NCI-H446 treated with DMSO at 0.1 percent for 48 hours (cell line): ENCODE data around the gene GNLY.

ENCODE experiments used
- DNase-seq: peaks from one replicate; lab custom pipeline; 2025; lab: John Stamatoyannopoulos, UW

GNLY gene

DNA sequence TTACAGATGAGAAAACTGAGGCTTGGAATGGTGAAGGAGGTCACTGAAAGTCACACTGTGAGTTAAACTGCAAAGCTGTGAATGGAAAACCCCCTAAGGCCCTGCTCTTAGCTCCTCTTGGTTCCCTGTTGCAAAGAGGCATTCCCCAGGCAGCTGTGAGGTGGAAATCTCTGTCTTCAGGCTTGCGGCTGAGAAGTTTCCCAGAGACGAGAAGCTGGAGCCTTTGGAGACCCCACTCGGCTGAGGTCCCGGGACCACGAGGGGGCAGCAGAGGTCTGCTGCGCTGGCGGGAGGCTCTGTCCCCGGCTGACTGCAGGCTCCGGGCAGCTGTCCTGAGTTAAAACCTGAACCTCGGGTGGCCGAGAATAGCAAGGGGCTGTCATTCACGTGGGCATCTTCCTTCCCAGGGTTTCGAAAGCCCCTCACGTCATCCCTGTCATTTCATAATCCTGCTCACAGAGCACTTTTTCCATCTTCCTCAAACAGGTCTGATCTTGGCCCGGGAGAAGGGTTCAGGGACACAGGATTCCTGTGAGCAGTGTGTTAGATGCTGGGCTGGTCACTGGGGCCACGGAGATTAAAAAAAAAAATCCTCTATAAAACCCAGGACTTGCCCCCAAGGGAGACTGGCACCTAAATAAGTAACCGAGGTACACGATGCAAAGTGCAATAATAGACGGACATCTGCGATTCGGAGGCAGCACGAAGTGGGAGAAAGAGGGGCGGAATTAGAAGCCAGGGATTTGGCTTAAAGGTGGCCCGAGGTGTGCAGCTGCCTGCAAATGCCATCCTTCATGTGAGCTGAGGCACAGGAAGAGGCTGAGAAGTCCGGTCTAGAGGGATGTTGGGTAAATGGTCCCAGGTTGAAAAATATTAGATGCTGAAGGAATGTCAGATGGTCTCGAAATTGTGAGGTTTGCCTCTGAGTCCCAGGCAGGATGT, 35.0 kb downstream of the GNLY start:
- peak; percentile 69 for DNase-seq

DNA sequence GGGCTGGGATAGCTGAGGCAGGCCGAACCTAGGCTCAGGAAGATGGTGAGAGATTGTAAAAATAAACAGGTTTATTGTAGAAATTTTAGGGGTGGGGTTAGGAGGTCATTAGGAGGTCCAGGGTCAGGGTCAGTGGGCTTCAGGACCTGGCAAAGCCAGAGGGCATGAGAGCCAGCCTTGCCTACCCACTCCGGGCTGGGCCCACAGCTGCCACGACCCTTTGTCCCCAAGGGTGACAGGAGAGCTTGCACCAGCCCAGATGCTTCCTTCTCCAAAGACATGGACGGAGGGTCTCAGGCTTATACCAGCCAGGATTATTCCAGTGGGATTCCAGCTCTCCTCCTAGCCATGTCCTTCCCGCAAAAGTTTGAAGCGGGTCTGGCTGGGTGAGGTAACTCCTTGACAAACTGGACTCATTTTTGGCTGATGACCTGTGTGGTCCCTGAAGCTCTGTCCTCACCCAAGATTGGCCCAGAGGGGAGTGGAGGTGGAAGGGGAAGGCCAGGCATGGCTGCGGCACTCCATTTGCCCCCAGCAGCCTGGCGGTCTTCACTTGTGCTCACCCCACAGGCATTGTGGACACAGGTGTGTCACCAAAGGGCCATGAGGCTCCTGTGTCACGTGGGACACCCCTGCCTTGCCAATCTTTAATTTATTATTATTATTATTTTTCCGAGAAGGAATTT, 35.8 kb downstream of the GNLY start:
- no peak for DNase-seq

GRCh38 chr2:85730686-85731230, 36.6 kb downstream of the GNLY start:
- no peak for DNase-seq

DNA sequence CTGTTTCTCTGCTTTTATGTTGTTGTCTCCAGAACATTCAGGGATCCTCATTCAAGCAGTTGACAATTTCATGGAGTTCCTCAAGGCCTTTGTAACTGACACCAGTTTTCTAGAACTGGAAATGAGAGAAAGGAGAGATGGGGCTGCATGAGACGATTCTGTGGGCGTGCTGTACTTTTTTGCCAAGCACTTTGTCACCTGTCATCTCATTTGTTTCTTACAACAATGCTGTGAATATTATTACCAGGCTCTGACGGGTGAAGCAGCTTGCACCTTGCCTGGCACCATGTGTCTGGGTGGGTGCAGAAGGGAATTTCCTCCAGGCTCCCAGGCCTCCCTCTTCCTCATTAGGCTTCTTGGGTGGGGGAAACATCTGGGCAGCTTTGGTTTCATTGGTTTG, 37.4 kb downstream of the GNLY start:
- no peak for DNase-seq

DNA sequence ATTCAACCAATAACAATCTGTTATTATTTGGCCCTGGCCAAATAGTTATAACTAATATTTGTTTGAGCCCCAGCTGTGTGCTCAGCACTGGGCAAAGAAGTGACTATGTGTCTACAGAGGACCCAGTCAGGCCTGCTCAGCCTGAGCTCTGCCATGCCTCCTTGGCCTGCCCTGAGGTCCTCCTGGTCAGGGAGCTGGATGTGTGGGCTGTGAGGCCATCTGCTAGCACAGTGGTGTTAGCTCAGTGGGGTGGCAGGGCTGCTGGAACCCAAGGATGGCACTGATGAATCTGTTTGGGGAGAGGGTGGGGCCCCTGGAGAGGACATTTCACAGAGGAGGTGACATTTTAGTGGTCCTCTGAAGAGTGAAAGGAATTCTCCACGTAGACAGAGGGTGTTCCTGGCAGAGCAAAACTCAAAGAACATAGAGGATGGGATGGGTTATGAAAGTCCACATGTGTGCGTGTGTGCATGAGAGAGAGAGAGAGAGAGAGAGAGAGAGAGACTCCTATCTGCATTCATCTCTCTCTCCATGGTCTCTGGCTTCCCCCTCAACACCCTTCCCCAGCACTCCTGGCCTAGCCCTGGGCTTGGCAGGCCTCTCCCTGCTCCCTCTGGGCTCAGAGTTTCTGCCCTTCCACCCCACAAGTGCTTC, 38.4 kb downstream of the GNLY start:
- no peak for DNase-seq

DNA sequence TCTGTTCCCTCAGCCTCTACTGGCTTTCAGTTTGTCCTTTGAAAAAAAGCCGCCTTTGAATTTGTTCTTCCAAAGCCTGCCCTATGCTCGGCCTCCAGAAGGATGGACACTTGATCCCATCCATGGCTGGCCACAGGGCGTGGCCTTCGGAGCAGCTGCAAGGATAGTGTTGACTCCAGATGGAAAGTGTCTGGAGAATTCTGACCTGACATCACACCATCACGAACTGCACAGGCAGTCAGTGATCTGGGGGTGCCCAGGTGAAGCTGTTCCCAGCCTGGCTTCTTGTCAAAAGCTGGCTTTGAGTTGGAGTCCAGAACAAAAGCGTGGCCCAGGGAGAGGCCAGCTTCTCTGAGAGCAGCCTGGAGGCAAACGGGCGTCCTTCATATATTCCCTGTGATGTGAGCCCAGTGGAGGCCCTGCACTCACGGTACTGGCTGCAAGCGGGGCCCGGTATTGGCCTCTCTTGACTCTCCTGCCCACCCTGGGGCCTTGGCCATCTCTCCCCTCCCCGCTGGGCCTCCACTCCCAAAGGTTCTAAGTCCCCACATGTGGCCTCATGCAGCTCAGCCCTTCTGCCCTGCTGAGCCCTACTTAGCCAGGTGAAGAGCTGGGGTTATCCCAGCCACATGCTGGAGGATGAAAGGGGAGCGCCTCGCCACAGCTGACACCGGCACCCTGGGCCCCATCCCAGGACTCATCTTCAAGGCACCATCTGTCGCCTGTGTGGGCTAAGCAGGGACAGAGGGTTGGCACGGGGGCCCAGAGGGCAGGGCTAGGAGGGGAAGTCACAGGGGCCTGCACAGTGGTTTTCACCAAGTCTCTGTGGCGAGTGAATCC, 39.2 kb downstream of the GNLY start:
- DNase-seq, result peak; percentile 69

- no peak for DNase-seq
Observed at GRCh38 chr2:85734015-85734414, 39.9 kb downstream of the GNLY start.

- DNase-seq, result no peak
Observed at GRCh38 chr2:85734942-85735608, 40.9 kb downstream of the GNLY start.

DNA sequence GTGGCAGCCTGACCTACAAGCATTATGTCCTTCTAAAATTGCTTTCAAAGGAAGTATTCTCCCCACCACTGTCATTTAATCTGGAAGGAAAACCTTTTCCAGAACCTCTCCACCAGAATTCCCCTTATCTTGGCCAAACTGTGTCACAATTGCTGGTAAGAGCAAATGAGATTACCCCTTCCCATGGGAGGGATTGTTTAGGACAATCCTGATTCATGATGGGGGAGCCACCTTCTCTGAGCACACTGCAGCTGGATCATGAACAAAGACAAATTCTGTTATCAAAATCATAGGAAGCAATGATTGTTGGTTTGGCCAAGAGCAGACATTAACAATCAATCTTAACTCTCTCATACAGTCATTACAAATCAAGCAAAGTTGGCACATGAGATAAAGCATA, 41.5 kb downstream of the GNLY start:
- no peak for DNase-seq

DNA sequence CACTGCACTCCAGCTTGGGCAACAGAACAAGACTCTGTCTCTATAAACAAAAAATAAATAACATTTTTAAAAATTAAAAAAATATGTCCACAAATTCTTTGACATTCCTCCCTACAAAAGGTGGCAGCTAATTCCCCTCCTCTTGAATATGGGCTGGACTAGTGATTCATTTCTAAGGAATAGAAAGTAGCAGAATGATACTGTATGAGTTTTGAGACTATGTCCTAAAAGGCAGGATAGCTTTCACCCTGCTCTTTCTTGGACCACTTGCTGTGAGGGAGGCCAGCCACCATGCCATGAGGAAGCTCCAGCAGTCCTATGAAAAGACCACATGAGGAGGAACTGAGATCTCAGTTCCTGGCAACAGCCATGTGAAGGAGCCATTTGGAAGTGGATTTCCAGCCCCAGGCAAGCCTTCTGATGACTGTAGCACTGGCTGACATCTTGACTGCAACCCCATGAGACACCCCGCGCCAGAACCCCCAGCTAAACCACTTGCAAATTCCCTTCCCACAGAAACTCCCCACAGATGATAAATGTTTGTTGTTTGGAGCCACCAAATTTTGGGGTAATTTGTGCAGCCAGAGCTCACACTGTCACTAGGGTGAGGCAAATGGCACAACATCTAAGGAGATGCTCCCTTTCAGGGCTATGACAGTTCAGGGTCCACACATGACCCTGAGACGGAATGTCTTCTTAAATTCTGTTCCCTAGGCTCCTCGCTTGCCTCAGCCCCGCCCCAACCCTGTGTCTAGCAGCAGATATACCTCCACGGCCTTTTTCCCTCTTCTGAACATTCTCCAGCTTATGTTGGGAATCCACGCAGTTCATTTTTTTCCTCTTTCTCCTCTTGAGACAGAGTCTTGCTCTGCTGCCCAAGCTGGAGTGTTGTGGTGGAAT, 42.5 kb downstream of the GNLY start:
- DNase-seq, result no peak

- no peak for DNase-seq
Observed at GRCh38 chr2:85737481-85737880, 43.3 kb downstream of the GNLY start.

GRCh38 chr2:85737961-85738360, 43.8 kb downstream of the GNLY start:
- no peak for DNase-seq

DNA sequence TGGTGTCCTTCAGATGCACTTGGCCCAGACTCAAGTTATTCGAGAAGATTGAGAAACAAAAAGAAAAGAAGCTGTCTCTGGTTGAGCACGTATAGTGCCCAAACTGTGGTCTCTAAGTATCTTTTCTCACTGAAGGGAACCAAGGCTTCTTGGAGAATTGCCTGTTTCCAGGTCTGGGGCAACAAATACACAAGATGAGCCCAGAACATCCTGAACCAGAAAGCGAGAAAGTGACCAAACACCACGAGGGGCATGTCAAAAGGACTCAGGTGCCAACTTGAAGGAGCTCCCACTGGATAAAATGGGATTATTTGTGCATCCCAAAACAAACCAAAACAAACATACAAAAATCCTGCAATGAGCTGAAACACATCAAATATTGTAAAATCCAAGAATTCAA, 46.0 kb downstream of the GNLY start:
- no peak for DNase-seq

DNA sequence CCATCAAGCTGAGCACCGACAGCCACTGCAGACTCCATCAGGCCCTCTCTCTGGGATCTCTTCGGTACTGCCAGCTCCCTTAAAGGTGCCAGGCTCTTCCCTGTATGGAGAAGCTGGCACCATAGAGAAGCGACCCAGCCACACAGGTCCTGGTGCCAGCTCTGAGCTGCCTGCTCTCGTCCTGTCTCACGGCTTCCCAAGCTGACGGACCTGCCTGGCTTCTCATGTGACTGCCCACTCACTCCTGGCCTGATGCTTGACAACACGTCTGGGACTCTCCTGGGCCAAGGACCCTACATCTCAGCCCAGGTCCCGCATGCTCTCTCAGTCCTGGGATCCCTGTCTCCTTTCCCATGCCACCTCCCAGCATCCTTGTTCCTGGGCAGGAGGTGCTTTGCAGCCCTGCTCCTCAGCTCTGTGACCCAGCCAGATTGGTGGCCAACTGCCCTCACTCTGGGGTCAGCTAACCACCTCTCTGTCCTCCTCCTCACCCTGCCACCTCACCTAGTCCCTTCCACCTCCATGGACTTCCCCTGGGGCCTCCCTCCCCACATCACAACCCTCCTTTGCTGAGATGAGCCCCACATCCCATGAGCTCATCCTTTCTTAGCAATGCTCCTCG, 47.2 kb downstream of the GNLY start:
- DNase-seq, result no peak

- no peak for DNase-seq
Observed at GRCh38 chr2:85741833-85742455, 47.8 kb downstream of the GNLY start.

DNA sequence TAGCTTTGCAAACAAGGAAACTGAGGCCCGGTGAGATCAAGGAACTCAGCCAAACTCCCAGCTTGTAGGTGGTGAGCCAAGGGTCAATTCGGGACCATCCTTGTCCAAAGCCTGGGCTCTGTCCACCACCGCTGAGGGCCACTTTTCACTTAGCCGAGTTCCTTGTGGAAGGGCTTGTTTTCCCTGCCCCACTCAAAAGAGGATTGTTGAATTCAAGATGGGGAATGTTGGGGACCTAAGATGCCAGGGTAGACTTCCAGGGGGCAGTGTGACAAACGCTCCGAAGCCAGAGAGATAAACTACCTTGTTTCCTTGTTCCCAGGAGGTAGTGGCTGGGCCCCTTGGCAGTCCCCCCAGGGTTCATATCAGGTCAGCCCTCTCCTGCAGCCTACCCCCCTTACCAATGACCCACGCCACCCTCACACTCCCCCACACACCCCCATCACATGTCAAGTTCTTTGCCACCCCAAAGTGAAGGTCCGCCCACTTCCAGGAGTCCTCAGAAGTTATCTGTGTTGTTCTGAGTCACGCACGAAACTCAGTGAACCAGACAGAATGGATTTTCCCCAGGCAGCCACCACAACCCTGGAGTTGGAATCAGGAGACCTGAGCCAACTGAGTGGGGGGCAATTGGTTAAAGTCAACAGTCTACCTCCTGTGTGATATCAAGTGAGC, 49.3 kb downstream of the GNLY start:
- no peak for DNase-seq

DNA sequence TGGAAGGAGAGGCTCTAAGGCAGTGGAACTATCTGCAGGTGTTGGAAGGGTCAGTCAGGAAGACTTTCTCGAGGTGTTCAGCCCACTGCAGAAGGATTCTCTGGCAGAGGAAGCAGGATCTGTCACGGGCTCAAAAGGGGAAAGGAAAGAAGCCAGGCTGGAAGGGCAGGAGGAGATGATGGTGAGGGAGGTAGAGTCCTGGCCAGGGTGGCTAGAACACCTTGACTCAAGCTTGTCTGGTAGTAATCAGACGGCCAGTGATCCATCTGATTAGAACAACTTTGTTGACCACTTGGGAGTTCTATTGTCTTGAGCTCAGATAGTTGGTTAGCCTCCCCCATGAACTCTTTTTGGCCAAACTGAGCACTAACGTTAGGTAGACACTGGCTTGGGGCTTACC, 49.9 kb downstream of the GNLY start:
- DNase-seq, result no peak
